Measurements from ENCODE around the gene DENND6B. TPM values are rescaled to one million over a fixed set of nuclear protein-coding genes. Genes with fewer than 3 reads are reported as not detected.

The DENND6B gene
- total and polyA plus RNA-seq, 2 donors (not counting 3 experiments of a cell fraction or from before 2014, with no cell fraction given) = 4.1 to 5.9 TPM

GRCh38 chr22:50329236-50329635 lies 2.4 kb upstream of the DENND6B start:
- FAIRE-seq = no peak
- no peak for DNase-seq (ENCODE audit: low read depth, low spot score)

GRCh38 chr22:50327711-50328019 lies 853 bp upstream of the DENND6B start:
- BruUV-seq (replicated peaks) = no TSS peak
- H3K4me1 ChIP-seq (ENCODE audit: control insufficient read depth, extremely low read depth, insufficient read depth, low read length) = peaks cover 9% of the 10 kb centered on the region
- intact Hi-C loops (cut with micrococcal nuclease) (loop anchor here (1.0 to 2.0 kb wide), 5 partner anchors 15 to 75 kb away; partner anchors contain the start of genes MAPK11 and PPP6R2), dilution Hi-C loops (cut with MboI; ENCODE audit: extremely low pct_ligation_motif_present, low sequenced_read_pairs) (no loop called here)
- H3K4me3 ChIP-seq (replicated peaks in 1 of 3; ENCODE audit: insufficient read depth in 1 of 3, low read depth in 1 of 3, low read length in 3 of 3) = peak overlapping the region in 2 of 3 experiments; percentile 55 to 58
- H3K9me1 ChIP-seq (replicated peaks; ENCODE audit: control insufficient read depth, extremely low read depth, insufficient read depth, low read length) = no peaks in the 10 kb centered on the region
- CTCF ChIA-PET = interaction anchor here (0.7 to 5.6 kb wide), 11 partner anchors 14 to 87 kb away, joined by 3 to 36 read pairs (median 4); partner anchors contain the start of genes HDAC10 and PLXNB2
- peak; percentile 8 for FAIRE-seq
- no peaks in the 10 kb centered on the region for H3K9me3 ChIP-seq (replicated peaks; ENCODE audit: control insufficient read depth, insufficient read depth, low read length)
- no peaks in the 10 kb centered on the region for H4K20me1 ChIP-seq (replicated peaks; ENCODE audit: control insufficient read depth, extremely low read depth, insufficient read depth, low read length)
- POLR2A ChIA-PET = no interaction called here
- no peaks in the 10 kb centered on the region for H3K27me3 ChIP-seq (ENCODE audit: control insufficient read depth in 2 of 2, insufficient read depth in 2 of 2, low read length in 2 of 2)
- H3K9ac ChIP-seq (replicated peaks; ENCODE audit: extremely low read depth, insufficient read depth, low read length) = peak overlapping the region; percentile 83
- no peaks in the 10 kb centered on the region for H3K36me3 ChIP-seq (ENCODE audit: control insufficient read depth in 2 of 2, extremely low read depth in 1 of 2, insufficient read depth in 2 of 2, low read length in 2 of 2)
- no peaks in the 10 kb centered on the region for H3K79me2 ChIP-seq (ENCODE audit: control insufficient read depth, insufficient read depth, low read length)
- no peak for DNase-seq (ENCODE audit: low read depth, low spot score)
- peak overlapping the region; percentile 48 for H3K4me2 ChIP-seq (ENCODE audit: insufficient read depth, low read length)
- H3K27ac ChIP-seq (ENCODE audit: insufficient read depth, low read depth, low read length) = peak overlapping the region; percentile 70
- TF ChIP-seq POLR2A (IDR thresholded peaks at IDR 0.05; ENCODE audit: low read depth, low read length) (no peak), MAX (IDR thresholded peaks at IDR 0.05; ENCODE audit: insufficient read depth, insufficient read length) (no peak), JUN (IDR thresholded peaks at IDR 0.05; ENCODE audit: borderline replicate concordance, insufficient read depth, insufficient read length, low read depth) (no peak), EZH2 (IDR thresholded peaks at IDR 0.05; ENCODE audit: borderline replicate concordance, low read depth, low read length, severe bottlenecking) (no peak), MYC (IDR thresholded peaks at IDR 0.05; ENCODE audit: low read depth, low read length) (no peak), FOS (IDR thresholded peaks at IDR 0.05; ENCODE audit: borderline replicate concordance, insufficient read depth, low read length) (no peak), GATA2 (IDR thresholded peaks at IDR 0.05; ENCODE audit: insufficient read depth, insufficient read length, low read depth, low read length) (no peak), POLR2AphosphoS5 (IDR thresholded peaks at IDR 0.05; ENCODE audit: insufficient read depth, low read depth, low read length) (no peak), CTCF (IDR thresholded peaks at IDR 0.05; ENCODE audit: extremely low read depth in 1 of 2, insufficient read depth in 1 of 2, low read depth in 1 of 2, low read length in 2 of 2) (no peak)
- peak overlapping the region; percentile 74 for H2AFZ ChIP-seq (ENCODE audit: low read depth, low read length)

More at GRCh38 chr22:50329236-50329635, 2.4 kb upstream of the DENND6B start:
- H3K9me3 ChIP-seq (replicated peaks; ENCODE audit: control insufficient read depth, insufficient read depth, low read length) = no peaks in the 10 kb centered on the region
- peaks cover 9% of the 10 kb centered on the region for H3K4me1 ChIP-seq (ENCODE audit: control insufficient read depth, extremely low read depth, insufficient read depth, low read length)
- intact Hi-C loops (cut with micrococcal nuclease) (no loop called here), dilution Hi-C loops (cut with MboI; ENCODE audit: extremely low pct_ligation_motif_present, low sequenced_read_pairs) (no loop called here)
- ChIA-PET CTCF (interaction anchor here (0.7 to 5.6 kb wide), 4 partner anchors 12 to 77 kb away, joined by 3 to 36 read pairs (median 16); partner anchors contain the start of gene HDAC10), POLR2A (no interaction called here)
- no peak overlapping the region for H3K4me2 ChIP-seq (ENCODE audit: insufficient read depth, low read length)
- no peak for TF ChIP-seq POLR2AphosphoS5 (IDR thresholded peaks at IDR 0.05; ENCODE audit: insufficient read depth, low read depth, low read length)
- no peak for TF ChIP-seq POLR2A (IDR thresholded peaks at IDR 0.05; ENCODE audit: low read depth, low read length)
- TF ChIP-seq FOS (IDR thresholded peaks at IDR 0.05; ENCODE audit: borderline replicate concordance, insufficient read depth, low read length) = no peak
- no peak overlapping the region for H3K27ac ChIP-seq (ENCODE audit: insufficient read depth, low read depth, low read length)
- no peaks in the 10 kb centered on the region for H3K27me3 ChIP-seq (ENCODE audit: control insufficient read depth in 2 of 2, insufficient read depth in 2 of 2, low read length in 2 of 2)
- H3K9me1 ChIP-seq (replicated peaks; ENCODE audit: control insufficient read depth, extremely low read depth, insufficient read depth, low read length) = no peaks in the 10 kb centered on the region
- H2AFZ ChIP-seq (ENCODE audit: low read depth, low read length) = no peak overlapping the region
- no peaks in the 10 kb centered on the region for H4K20me1 ChIP-seq (replicated peaks; ENCODE audit: control insufficient read depth, extremely low read depth, insufficient read depth, low read length)
- H3K9ac ChIP-seq (replicated peaks; ENCODE audit: extremely low read depth, insufficient read depth, low read length) = no peak overlapping the region
- no TSS peak for BruUV-seq (replicated peaks)
- no peaks in the 10 kb centered on the region for H3K36me3 ChIP-seq (ENCODE audit: control insufficient read depth in 2 of 2, extremely low read depth in 1 of 2, insufficient read depth in 2 of 2, low read length in 2 of 2)
- H3K79me2 ChIP-seq (ENCODE audit: control insufficient read depth, insufficient read depth, low read length) = no peaks in the 10 kb centered on the region
- no peak overlapping the region for H3K4me3 ChIP-seq (replicated peaks in 1 of 3; ENCODE audit: insufficient read depth in 1 of 3, low read depth in 1 of 3, low read length in 3 of 3)

All from endothelial cell of umbilical vein (primary cell).